ENCODE data around the gene RAP1A.

Gene RAP1A

GRCh38 chr1:111586112-111586511 lies 33.5 kb upstream of the RAP1A start:
- no peak overlapping the region for H3K4me3 ChIP-seq (ENCODE audit: low read depth in 1 of 2, low read length in 2 of 2)
- no peaks in the 10 kb centered on the region for H3K36me3 ChIP-seq (ENCODE audit: control insufficient read depth in 1 of 2, insufficient read depth in 2 of 2, low read length in 2 of 2)
- no peak overlapping the region for H3K27ac ChIP-seq (ENCODE audit: low read length)
- H3K27me3 ChIP-seq (ENCODE audit: low read depth, low read length) = no peaks in the 10 kb centered on the region
- H3K9me3 ChIP-seq (ENCODE audit: control insufficient read depth in 1 of 2, low read length in 2 of 2) = no peaks in the 10 kb centered on the region
- peaks cover 0 to 16% of the 10 kb centered on the region in 2 donors for H3K4me1 ChIP-seq (ENCODE audit: control insufficient read depth in 1 of 2, insufficient read depth in 2 of 2, low read length in 2 of 2)

- no peak overlapping the region for H3K4me3 ChIP-seq (ENCODE audit: low read depth in 1 of 2, low read length in 2 of 2)
- no peaks in the 10 kb centered on the region for H3K27me3 ChIP-seq (ENCODE audit: low read depth, low read length)
- no peaks in the 10 kb centered on the region for H3K9me3 ChIP-seq (ENCODE audit: control insufficient read depth in 1 of 2, low read length in 2 of 2)
- no peaks in the 10 kb centered on the region for H3K36me3 ChIP-seq (ENCODE audit: control insufficient read depth in 1 of 2, insufficient read depth in 2 of 2, low read length in 2 of 2)
- H3K27ac ChIP-seq (ENCODE audit: low read length) = no peak overlapping the region
- H3K4me1 ChIP-seq (ENCODE audit: control insufficient read depth in 1 of 2, insufficient read depth in 2 of 2, low read length in 2 of 2) = peaks cover 7 to 16% of the 10 kb centered on the region in 2 donors
Observed at GRCh38 chr1:111587509-111588174, 31.9 kb upstream of the RAP1A start.

- Histone ChIP-seq H3K4me1 (ENCODE audit: control insufficient read depth in 1 of 2, insufficient read depth in 2 of 2, low read length in 2 of 2) (peaks cover 30 to 43% of the 10 kb centered on the region in 2 donors), H3K4me3 (ENCODE audit: low read depth in 1 of 2, low read length in 2 of 2) (peak overlapping the region in 1 of 2 donors; percentile 40), H3K36me3 (ENCODE audit: control insufficient read depth in 1 of 2, insufficient read depth in 2 of 2, low read length in 2 of 2) (no peaks in the 10 kb centered on the region), H3K27ac (ENCODE audit: low read length) (peak overlapping the region; percentile 73), H3K27me3 (ENCODE audit: low read depth, low read length) (no peaks in the 10 kb centered on the region), H3K9me3 (ENCODE audit: control insufficient read depth in 1 of 2, low read length in 2 of 2) (no peaks in the 10 kb centered on the region)
Observed at GRCh38 chr1:111591937-111592336, 27.7 kb upstream of the RAP1A start.

- Histone ChIP-seq H3K27me3 (ENCODE audit: low read depth, low read length) (no peaks in the 10 kb centered on the region), H3K36me3 (ENCODE audit: control insufficient read depth in 1 of 2, insufficient read depth in 2 of 2, low read length in 2 of 2) (no peaks in the 10 kb centered on the region), H3K4me3 (ENCODE audit: low read depth in 1 of 2, low read length in 2 of 2) (peak overlapping the region in 1 of 2 donors; percentile 43), H3K9me3 (ENCODE audit: control insufficient read depth in 1 of 2, low read length in 2 of 2) (no peaks in the 10 kb centered on the region), H3K27ac (ENCODE audit: low read length) (peak overlapping the region; percentile 73), H3K4me1 (ENCODE audit: control insufficient read depth in 1 of 2, insufficient read depth in 2 of 2, low read length in 2 of 2) (peaks cover 30 to 46% of the 10 kb centered on the region in 2 donors)
Observed at GRCh38 chr1:111592389-111593361, 26.9 kb upstream of the RAP1A start.

- H3K4me3 ChIP-seq (ENCODE audit: low read depth in 1 of 2, low read length in 2 of 2) = peak overlapping the region in 1 of 2 donors; percentile 43
Observed at GRCh38 chr1:111593403-111594305, 25.9 kb upstream of the RAP1A start.

GRCh38 chr1:111594306-111594693 lies 25.3 kb upstream of the RAP1A start:
- no peaks in the 10 kb centered on the region for H3K27me3 ChIP-seq (ENCODE audit: low read depth, low read length)
- peak overlapping the region; percentile 52 for H3K27ac ChIP-seq (ENCODE audit: low read length)
- no peaks in the 10 kb centered on the region for H3K36me3 ChIP-seq (ENCODE audit: control insufficient read depth in 1 of 2, insufficient read depth in 2 of 2, low read length in 2 of 2)
- H3K4me3 ChIP-seq (ENCODE audit: low read depth in 1 of 2, low read length in 2 of 2) = no peak overlapping the region
- no peaks in the 10 kb centered on the region for H3K9me3 ChIP-seq (ENCODE audit: control insufficient read depth in 1 of 2, low read length in 2 of 2)
- H3K4me1 ChIP-seq (ENCODE audit: control insufficient read depth in 1 of 2, insufficient read depth in 2 of 2, low read length in 2 of 2) = peaks cover 36 to 46% of the 10 kb centered on the region in 2 donors

More at GRCh38 chr1:111593403-111594305, 25.9 kb upstream of the RAP1A start:
- Histone ChIP-seq H3K27ac (ENCODE audit: low read length) (peak overlapping the region; percentile 73), H3K9me3 (ENCODE audit: control insufficient read depth in 1 of 2, low read length in 2 of 2) (no peaks in the 10 kb centered on the region), H3K36me3 (ENCODE audit: control insufficient read depth in 1 of 2, insufficient read depth in 2 of 2, low read length in 2 of 2) (no peaks in the 10 kb centered on the region), H3K27me3 (ENCODE audit: low read depth, low read length) (no peaks in the 10 kb centered on the region), H3K4me1 (ENCODE audit: control insufficient read depth in 1 of 2, insufficient read depth in 2 of 2, low read length in 2 of 2) (peaks cover 36 to 46% of the 10 kb centered on the region in 2 donors)

- peaks cover 44 to 54% of the 10 kb centered on the region in 2 donors for H3K4me1 ChIP-seq (ENCODE audit: control insufficient read depth in 1 of 2, insufficient read depth in 2 of 2, low read length in 2 of 2)
Observed at GRCh38 chr1:111595807-111596206, 23.8 kb upstream of the RAP1A start.

GRCh38 chr1:111596499-111596898 lies 23.1 kb upstream of the RAP1A start:
- H3K4me3 ChIP-seq (ENCODE audit: low read depth in 1 of 2, low read length in 2 of 2) = no peak overlapping the region
- peaks cover 49 to 55% of the 10 kb centered on the region in 2 donors for H3K4me1 ChIP-seq (ENCODE audit: control insufficient read depth in 1 of 2, insufficient read depth in 2 of 2, low read length in 2 of 2)
- no peaks in the 10 kb centered on the region for H3K27me3 ChIP-seq (ENCODE audit: low read depth, low read length)
- H3K27ac ChIP-seq (ENCODE audit: low read length) = no peak overlapping the region
- no peaks in the 10 kb centered on the region for H3K9me3 ChIP-seq (ENCODE audit: control insufficient read depth in 1 of 2, low read length in 2 of 2)
- H3K36me3 ChIP-seq (ENCODE audit: control insufficient read depth in 1 of 2, insufficient read depth in 2 of 2, low read length in 2 of 2) = no peaks in the 10 kb centered on the region

More at GRCh38 chr1:111595807-111596206, 23.8 kb upstream of the RAP1A start:
- H3K27ac ChIP-seq (ENCODE audit: low read length) = no peak overlapping the region
- H3K4me3 ChIP-seq (ENCODE audit: low read depth in 1 of 2, low read length in 2 of 2) = no peak overlapping the region
- H3K9me3 ChIP-seq (ENCODE audit: control insufficient read depth in 1 of 2, low read length in 2 of 2) = no peaks in the 10 kb centered on the region
- H3K27me3 ChIP-seq (ENCODE audit: low read depth, low read length) = no peaks in the 10 kb centered on the region
- no peaks in the 10 kb centered on the region for H3K36me3 ChIP-seq (ENCODE audit: control insufficient read depth in 1 of 2, insufficient read depth in 2 of 2, low read length in 2 of 2)

- H3K4me1 ChIP-seq (ENCODE audit: control insufficient read depth in 1 of 2, insufficient read depth in 2 of 2, low read length in 2 of 2) = peaks cover 44 to 45% of the 10 kb centered on the region in 2 donors
- no peaks in the 10 kb centered on the region for H3K27me3 ChIP-seq (ENCODE audit: low read depth, low read length)
- peak overlapping the region in 1 of 2 donors; percentile 18 for H3K4me3 ChIP-seq (ENCODE audit: low read depth in 1 of 2, low read length in 2 of 2)
- peak overlapping the region; percentile 36 for H3K27ac ChIP-seq (ENCODE audit: low read length)
- H3K36me3 ChIP-seq (ENCODE audit: control insufficient read depth in 1 of 2, insufficient read depth in 2 of 2, low read length in 2 of 2) = no peaks in the 10 kb centered on the region
- no peaks in the 10 kb centered on the region for H3K9me3 ChIP-seq (ENCODE audit: control insufficient read depth in 1 of 2, low read length in 2 of 2)
Observed at GRCh38 chr1:111597426-111597825, 22.2 kb upstream of the RAP1A start.

GRCh38 chr1:111598544-111598943 lies 21.0 kb upstream of the RAP1A start:
- Histone ChIP-seq H3K27ac (ENCODE audit: low read length) (no peak overlapping the region), H3K4me3 (ENCODE audit: low read depth in 1 of 2, low read length in 2 of 2) (no peak overlapping the region), H3K36me3 (ENCODE audit: control insufficient read depth in 1 of 2, insufficient read depth in 2 of 2, low read length in 2 of 2) (no peaks in the 10 kb centered on the region), H3K9me3 (ENCODE audit: control insufficient read depth in 1 of 2, low read length in 2 of 2) (no peaks in the 10 kb centered on the region), H3K4me1 (ENCODE audit: control insufficient read depth in 1 of 2, insufficient read depth in 2 of 2, low read length in 2 of 2) (peaks cover 34 to 44% of the 10 kb centered on the region in 2 donors), H3K27me3 (ENCODE audit: low read depth, low read length) (no peaks in the 10 kb centered on the region)
